PC-9 (cell line): ENCODE measurements around the gene TOGARAM2.

Source experiments
- CTCF ChIP-seq: fragments of 200-600 bp; sonication (generic); conservative IDR thresholded peaks from 2 replicates; pipeline ENCODE4 v1.6.1; 2017; ENCODE audit warnings: mixed run types, antibody characterized with exemption, mild to moderate bottlenecking, moderate library complexity
- EZH2 ChIP-seq: fragments of 200-600 bp; sonication (generic); IDR thresholded peaks from 2 replicates; pipeline ENCODE4 v1.8.0; 2017; ENCODE audit warnings: antibody characterized with exemption, low read depth

GRCh38 chr2:29025711-29026110, 44.6 kb downstream of the TOGARAM2 start:
- TF ChIP-seq EZH2: no peak
- no peak for TF ChIP-seq CTCF
